Small intestine (tissue), 7 donors: Measurements from ENCODE around the gene MLANA. TPM values are rescaled to one million over a fixed set of nuclear protein-coding genes. Genes with fewer than 3 reads are reported as not detected.

ENCODE experiments used
- DNase-seq, 2 donors: peaks; one replicate each; pipeline versions ENCODE4 v3.0.0 to v3.0.0-alpha.2; 2013
- FAIRE-seq: peaks from 2 replicates; lab custom pipeline; 2012; peaks lifted over from hg19 to GRCh38; lab: Jason Lieb, UNC
- H3K27ac ChIP-seq, 3 donors: one replicate each; pipeline ENCODE4 v1.5.1; 2013; ENCODE audit warnings: low read length in 2 of 3, mild to moderate bottlenecking in 2 of 3, control low read depth in 1 of 3, inconsistent platforms in 1 of 3, low read depth in 1 of 3, moderate library complexity in 1 of 3
- H3K27me3 ChIP-seq, 3 donors: one replicate each; pipeline ENCODE4 v1.6.1; 2013; ENCODE audit warnings: low read length in 3 of 3, inconsistent platforms in 1 of 3; ENCODE audit not compliant: control insufficient read depth in 3 of 3, insufficient read depth in 3 of 3
- H3K36me3 ChIP-seq, 3 donors: one replicate each; pipeline ENCODE4 v1.6.1; 2013; ENCODE audit warnings: low read length in 3 of 3, inconsistent platforms in 1 of 3, low read depth in 1 of 3, mild to moderate bottlenecking in 1 of 3, moderate library complexity in 1 of 3; ENCODE audit not compliant: control insufficient read depth in 3 of 3, insufficient read depth in 2 of 3
- H3K4me1 ChIP-seq, 3 donors: one replicate each; pipeline ENCODE4 v1.6.1; 2013; ENCODE audit warnings: low read length in 2 of 3, inconsistent platforms in 1 of 3, low read depth in 1 of 3, mild to moderate bottlenecking in 1 of 3, moderate library complexity in 1 of 3; ENCODE audit not compliant: control insufficient read depth in 3 of 3, insufficient read depth in 2 of 3
- H3K4me3 ChIP-seq, 3 donors: one replicate each; pipeline ENCODE4 v1.5.1; 2013; ENCODE audit warnings: low read length in 3 of 3, control low read depth in 1 of 3, inconsistent platforms in 1 of 3, low read depth in 1 of 3, mild to moderate bottlenecking in 1 of 3, moderate library complexity in 1 of 3
- H3K9me3 ChIP-seq, 2 donors: one replicate each; pipeline ENCODE4 v1.6.1; 2013; ENCODE audit warnings: low read depth in 1 of 2, low read length in 1 of 2; ENCODE audit not compliant: control insufficient read depth in 2 of 2, insufficient read depth in 1 of 2
- WGBS, 3 donors: extraction: QIAGEN DNeasy Blood & Tissue Kit; methylation state at CpG; one replicate each; pipeline ENCODE4 v1.1.7; 2013; 5-methylcytosine and 5-hydroxymethylcytosine counted together
- polyA plus RNA-seq, 4 donors: library from polyadenylated mRNA; stranded (reverse) in 3 of 4; unstranded in 1 of 4; fragments of 200-250 nt in 3 of 4; fragments of 120-200 nt in 1 of 4; gene quantifications; one replicate each; pipeline versions ENCODE4 v1.2.1 to v1.2.3, GENCODE V29; 2013
- donor health status: healthy with polysubstance abuse.
- donor health status: control.
- donor health status: control.
- donor health status: Bipolar disorder and iron deficiency.
- donor health status: healthy.

MLANA gene
- polyA plus RNA-seq, 4 donors = 0.58 TPM; not detected in 3

DNA sequence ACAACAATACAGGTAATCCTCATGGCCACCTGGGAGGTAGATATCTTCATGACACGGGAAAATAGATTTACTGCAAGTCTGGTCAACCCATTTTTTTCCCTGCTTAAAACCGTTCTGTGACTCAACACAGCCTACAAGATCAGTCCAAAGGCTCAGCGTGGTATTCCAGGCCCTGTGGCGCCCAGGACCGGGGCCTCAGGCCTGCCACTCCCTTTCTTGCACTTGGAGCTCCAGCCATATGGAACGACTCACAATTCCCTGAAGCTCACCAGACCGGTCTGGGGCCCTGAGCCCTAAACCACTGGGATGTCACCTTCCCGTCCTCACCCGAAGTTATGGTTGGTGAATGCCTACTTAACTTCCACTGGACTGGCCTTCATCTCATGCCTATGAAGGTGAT, 6.5 kb upstream of the MLANA start:
- peak; percentile 39 to 48 for DNase-seq
- Histone ChIP-seq H3K9me3 (no peaks in the 10 kb centered on the region), H3K27ac (no peak overlapping the region), H3K4me1 (no peaks in the 10 kb centered on the region), H3K36me3 (no peaks in the 10 kb centered on the region), H3K4me3 (no peak overlapping the region), H3K27me3 (no peaks in the 10 kb centered on the region)
- FAIRE-seq = no peak
- 40 to 60% (median 59%) methylated on average over 9 of the region's 9 CpGs for WGBS, 3 donors

GRCh38 chr9:5886114-5886939, 4.4 kb upstream of the MLANA start:
- no peaks in the 10 kb centered on the region for H3K4me1 ChIP-seq
- 57 to 59% (median 59%) methylated on average over 8 of the region's 8 CpGs for WGBS, 3 donors
- FAIRE-seq = no peak

GRCh38 chr9:5892456-5893133, 1.9 kb downstream of the MLANA start:
- DNase-seq = no peak
- Histone ChIP-seq H3K9me3 (no peaks in the 10 kb centered on the region), H3K4me1 (no peaks in the 10 kb centered on the region), H3K36me3 (peaks cover 0 to 6% (median 2%) of the 10 kb centered on the region in 3 donors), H3K27me3 (no peaks in the 10 kb centered on the region), H3K4me3 (no peak overlapping the region), H3K27ac (no peak overlapping the region)
- FAIRE-seq = no peak
- 67 to 82% (median 73%) methylated on average over 7 of the region's 7 CpGs for WGBS, 3 donors

More at GRCh38 chr9:5886114-5886939, 4.4 kb upstream of the MLANA start:
- Histone ChIP-seq H3K4me3 (no peak overlapping the region), H3K27me3 (no peaks in the 10 kb centered on the region), H3K36me3 (no peaks in the 10 kb centered on the region), H3K27ac (no peak overlapping the region), H3K9me3 (no peaks in the 10 kb centered on the region)
- DNase-seq = peak; percentile 68 to 78

GRCh38 chr9:5893134-5893505, 2.4 kb downstream of the MLANA start:
- no peak for FAIRE-seq
- Histone ChIP-seq H3K9me3 (no peaks in the 10 kb centered on the region), H3K4me1 (no peaks in the 10 kb centered on the region), H3K27me3 (no peaks in the 10 kb centered on the region), H3K27ac (no peak overlapping the region), H3K36me3 (peaks cover 0 to 6% (median 2%) of the 10 kb centered on the region in 3 donors), H3K4me3 (no peak overlapping the region)
- WGBS, 3 donors = 75 to 76% (median 75%) methylated on average over 4 of the region's 4 CpGs
- no peak for DNase-seq

DNA sequence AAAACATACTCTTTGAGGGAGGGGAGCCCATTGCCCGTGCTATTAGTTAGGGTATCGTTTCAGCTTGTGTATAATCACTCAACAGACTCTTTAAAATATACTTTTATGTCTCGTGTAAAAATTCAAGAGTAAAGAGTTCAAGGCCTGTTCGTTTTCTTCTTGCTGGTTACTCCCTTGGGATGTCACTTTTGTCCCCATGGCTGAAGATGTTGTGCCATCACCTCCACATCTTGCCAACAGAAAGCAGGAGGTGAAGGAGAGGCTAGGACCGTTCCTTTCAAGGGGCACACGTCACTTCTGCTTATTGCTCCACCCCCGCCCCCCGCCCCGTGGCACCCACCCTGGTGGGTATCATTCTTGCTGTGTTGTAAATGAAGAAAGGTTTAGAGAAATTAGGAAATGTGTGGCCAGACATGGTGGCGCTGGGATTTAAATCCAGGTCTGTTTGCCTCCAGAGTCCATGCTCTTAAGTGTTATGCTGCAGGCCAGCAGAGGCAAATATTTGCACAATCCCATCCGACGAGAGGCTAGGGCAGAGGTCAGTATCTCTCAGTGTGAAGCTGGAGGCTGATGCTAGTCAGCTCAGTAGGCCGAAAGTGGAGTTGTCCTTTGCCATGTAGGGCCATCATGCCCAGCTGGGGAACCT, 3.0 kb downstream of the MLANA start:
- Histone ChIP-seq H3K27me3 (no peaks in the 10 kb centered on the region), H3K36me3 (peaks cover 0 to 6% (median 2%) of the 10 kb centered on the region in 3 donors), H3K27ac (no peak overlapping the region), H3K4me3 (no peak overlapping the region), H3K4me1 (no peaks in the 10 kb centered on the region), H3K9me3 (no peaks in the 10 kb centered on the region)
- no peak for FAIRE-seq
- no peak for DNase-seq
- WGBS, 3 donors = 72 to 78% (median 77%) methylated on average over 13 of the region's 13 CpGs

GRCh38 chr9:5894237-5894959, 3.7 kb downstream of the MLANA start:
- Histone ChIP-seq H3K27ac (no peak overlapping the region), H3K4me1 (no peaks in the 10 kb centered on the region), H3K27me3 (no peaks in the 10 kb centered on the region), H3K4me3 (no peak overlapping the region), H3K9me3 (no peaks in the 10 kb centered on the region), H3K36me3 (peaks cover 0 to 6% (median 2%) of the 10 kb centered on the region in 3 donors)
- 91 to 94% (median 93%) methylated on average over 6 of the region's 6 CpGs for WGBS, 3 donors
- FAIRE-seq (no peak), DNase-seq (no peak)

DNA sequence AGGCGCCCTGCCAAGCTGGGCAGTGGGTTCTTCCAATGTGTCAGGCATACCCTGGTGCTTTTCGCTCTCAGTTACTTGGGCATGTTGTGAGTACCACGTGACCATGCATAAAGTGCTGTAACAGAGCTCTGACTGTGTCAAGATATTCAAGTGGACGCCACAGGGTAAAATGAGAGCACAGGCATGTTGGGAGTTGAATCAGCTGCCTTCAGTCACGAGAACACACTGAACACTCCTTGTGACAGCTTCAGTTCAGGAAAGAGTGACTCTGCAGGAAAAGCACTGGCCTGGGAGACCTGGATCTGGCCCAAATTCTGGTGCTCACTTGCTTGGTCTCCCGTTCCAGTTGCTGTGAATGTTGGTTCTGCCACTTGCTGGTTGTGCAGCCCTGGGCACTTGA, 5.1 kb downstream of the MLANA start:
- Histone ChIP-seq H3K36me3 (peaks cover 0 to 6% (median 2%) of the 10 kb centered on the region in 3 donors), H3K27me3 (no peaks in the 10 kb centered on the region), H3K27ac (no peak overlapping the region), H3K4me1 (no peaks in the 10 kb centered on the region), H3K9me3 (no peaks in the 10 kb centered on the region), H3K4me3 (no peak overlapping the region)
- FAIRE-seq = no peak
- no peak for DNase-seq
- 92 to 96% (median 93%) methylated on average over 6 of the region's 6 CpGs for WGBS, 3 donors

DNA sequence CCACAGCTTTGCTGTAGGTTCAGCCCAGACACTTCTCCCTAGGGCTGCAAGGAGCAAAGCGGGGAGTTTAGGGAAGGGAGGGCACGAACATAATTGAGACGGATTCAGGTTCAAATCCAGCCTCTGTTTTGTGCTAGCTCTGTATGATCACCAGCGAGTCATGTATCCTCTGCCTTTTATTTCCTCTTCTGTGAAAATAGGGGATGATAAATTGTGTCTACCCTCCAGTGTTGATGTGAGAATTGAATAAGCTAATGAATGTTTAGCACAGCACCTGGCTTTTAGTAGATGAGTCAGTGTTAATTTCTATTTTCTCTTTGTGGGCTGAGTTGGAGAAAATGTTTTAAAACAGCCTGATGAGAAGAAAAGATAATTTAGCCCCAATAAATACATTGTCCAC, 6.2 kb downstream of the MLANA start:
- no peak for DNase-seq
- no peak overlapping the region for H3K27ac ChIP-seq
- H3K36me3 ChIP-seq = peaks cover 0 to 6% (median 2%) of the 10 kb centered on the region in 3 donors
- H3K4me3 ChIP-seq = no peak overlapping the region
- WGBS, 3 donors = 92 to 98% (median 95%) methylated on average over 4 of the region's 4 CpGs
- H3K27me3 ChIP-seq = no peaks in the 10 kb centered on the region
- H3K4me1 ChIP-seq = no peaks in the 10 kb centered on the region
- no peak for FAIRE-seq
- H3K9me3 ChIP-seq = no peaks in the 10 kb centered on the region
